CD4-positive, alpha-beta T cell treated with Interleukin-15 for 4 hours (primary cell): ENCODE measurements around the gene HCK.
"Not testable (repeated sequence)": the region's sequence is repeated elsewhere in the genome, so short reads cannot be mapped to it uniquely, and the experiment has no call there.

Source experiments
- DNase-seq: peaks from one replicate; pipeline ENCODE4 v3.0.0-alpha.2; 2020; ENCODE audit warnings: low spot score

The HCK gene

GRCh38 chr20:32108814-32109391, 56.9 kb downstream of the HCK start:
- no peak for DNase-seq

GRCh38 chr20:32109392-32110172, 57.5 kb downstream of the HCK start, which contains the start of gene TM9SF4:
Gene TM9SF4, plus strand, starts transcription at chr20:32109714. Its CDS starts 27 bp downstream, at chr20:32109741.
- peak; percentile 94 for DNase-seq

- DNase-seq: no peak
Observed at GRCh38 chr20:32110173-32110704, 58.2 kb downstream of the HCK start.

- DNase-seq: no peak
Observed at GRCh38 chr20:32110727-32111126, 58.7 kb downstream of the HCK start.

- no peak for DNase-seq
Observed at GRCh38 chr20:32111156-32111686, 59.2 kb downstream of the HCK start.

- no peak for DNase-seq
Observed at GRCh38 chr20:32111753-32112152, 59.7 kb downstream of the HCK start.

- DNase-seq: peak; percentile 17
Observed at GRCh38 chr20:32112841-32113240, 60.8 kb downstream of the HCK start.

GRCh38 chr20:32113591-32114260, 61.7 kb downstream of the HCK start:
- DNase-seq: no peak

- DNase-seq: no peak
Observed at GRCh38 chr20:32114305-32114960, 62.4 kb downstream of the HCK start.

- DNase-seq: no peak
Observed at GRCh38 chr20:32115211-32115767, 63.2 kb downstream of the HCK start.

GRCh38 chr20:32116079-32116521, 64.1 kb downstream of the HCK start:
- no peak for DNase-seq

- not testable (repeated sequence) for DNase-seq
Observed at GRCh38 chr20:32116796-32117195, 64.8 kb downstream of the HCK start.

- DNase-seq: not testable (repeated sequence)
Observed at GRCh38 chr20:32118427-32118826, 66.4 kb downstream of the HCK start.

GRCh38 chr20:32119734-32120133, 67.7 kb downstream of the HCK start:
- DNase-seq: no peak

GRCh38 chr20:32121908-32122307, 69.9 kb downstream of the HCK start:
- DNase-seq: not testable (repeated sequence)

GRCh38 chr20:32123088-32123487, 71.0 kb downstream of the HCK start:
- no peak for DNase-seq

- no peak for DNase-seq
Observed at GRCh38 chr20:32124916-32125454, 72.9 kb downstream of the HCK start.

GRCh38 chr20:32125506-32125905, 73.5 kb downstream of the HCK start:
- DNase-seq: no peak

- DNase-seq: no peak
Observed at GRCh38 chr20:32126919-32127318, 74.9 kb downstream of the HCK start.

GRCh38 chr20:32127347-32127746, 75.3 kb downstream of the HCK start:
- no peak for DNase-seq

GRCh38 chr20:32128167-32128566, 76.1 kb downstream of the HCK start:
- no peak for DNase-seq
